M059J (cell line): ENCODE data around the gene PTPRN2. TPM values are rescaled to one million over a fixed set of nuclear protein-coding genes. Genes with fewer than 3 reads are reported as not detected.
"Not testable (repeated sequence)": the region's sequence is repeated elsewhere in the genome, so short reads cannot be mapped to it uniquely, and the experiment has no call there.

Experiments used
- DNase-seq: peaks from one replicate; pipeline ENCODE4 v3.0.0-alpha.2; 2012; ENCODE audit warnings: low read depth
- total RNA-seq: library from RNA; depleted of rRNA; stranded (reverse); fragments of >200 nt; shearing (Covaris generic); gene quantifications from 2 replicates; pipeline ENCODE4 v1.2.3, GENCODE V29; 2014

The PTPRN2 gene
- total RNA-seq, 1 experiment from 2014 or later = 2.3 TPM

DNA sequence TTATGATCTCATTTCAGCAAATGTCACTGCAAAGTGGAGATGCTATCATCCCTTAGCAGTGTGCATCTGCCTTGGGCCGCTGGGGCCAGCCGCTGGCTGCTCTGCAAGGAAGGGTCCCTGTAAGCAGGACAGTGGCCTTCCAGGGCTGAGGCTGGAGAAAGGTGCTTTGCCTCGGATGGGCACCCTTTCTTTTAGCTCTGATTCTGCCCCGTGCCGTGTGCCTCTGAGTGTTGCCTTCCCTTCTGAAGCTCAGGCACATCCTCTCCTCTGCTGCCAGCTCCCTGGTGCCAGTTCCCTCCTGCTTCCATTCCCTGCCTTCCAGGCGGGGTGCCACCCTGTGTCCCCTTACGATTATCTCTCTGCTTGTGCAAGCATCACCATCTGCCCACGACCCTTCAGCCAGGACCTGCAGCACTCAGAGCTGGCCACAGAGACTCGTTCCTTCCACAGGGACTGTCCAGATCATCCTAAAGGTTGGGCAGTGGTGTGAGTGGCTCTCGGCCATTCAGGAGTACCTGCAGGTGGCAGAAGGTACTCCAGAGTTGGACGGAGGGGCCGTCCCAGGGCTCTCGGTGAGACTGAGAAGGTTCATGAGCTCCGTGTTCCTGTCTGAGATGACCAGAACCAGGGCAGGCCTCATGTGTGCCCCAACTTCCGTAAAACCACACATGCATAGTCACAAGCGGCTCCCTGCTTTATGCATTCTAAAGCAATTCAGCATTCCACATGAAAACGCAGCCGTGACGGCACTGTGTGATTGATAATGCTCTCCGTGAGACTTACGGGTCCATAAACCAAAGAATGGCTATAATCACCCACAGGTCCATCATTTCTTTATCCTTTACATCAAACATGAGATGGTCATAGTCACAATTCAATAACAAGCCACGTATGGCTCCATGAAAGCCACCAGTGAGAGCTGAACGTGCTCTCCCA lies 879.4 kb downstream of the PTPRN2 start:
- DNase-seq = no peak

DNA sequence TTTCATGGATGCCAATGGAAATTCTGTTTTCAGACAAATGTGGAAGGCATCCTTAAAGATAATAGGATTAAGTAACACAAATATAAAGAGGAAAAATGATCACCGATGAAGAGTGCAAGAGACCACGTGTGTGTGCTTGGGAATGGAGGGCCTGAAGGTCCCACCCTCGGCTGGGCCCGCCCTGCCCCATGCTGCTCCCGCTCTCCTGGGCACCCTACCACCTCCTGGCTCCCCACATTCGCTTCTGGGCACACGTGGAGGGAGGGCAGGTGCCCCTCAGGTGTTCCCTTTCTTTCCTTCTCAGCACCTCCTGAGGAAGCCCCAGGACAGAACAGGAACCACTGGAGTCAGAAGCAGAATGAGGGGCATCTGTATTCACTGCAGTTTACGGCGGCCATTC lies 883.3 kb downstream of the PTPRN2 start:
- DNase-seq = no peak

DNA sequence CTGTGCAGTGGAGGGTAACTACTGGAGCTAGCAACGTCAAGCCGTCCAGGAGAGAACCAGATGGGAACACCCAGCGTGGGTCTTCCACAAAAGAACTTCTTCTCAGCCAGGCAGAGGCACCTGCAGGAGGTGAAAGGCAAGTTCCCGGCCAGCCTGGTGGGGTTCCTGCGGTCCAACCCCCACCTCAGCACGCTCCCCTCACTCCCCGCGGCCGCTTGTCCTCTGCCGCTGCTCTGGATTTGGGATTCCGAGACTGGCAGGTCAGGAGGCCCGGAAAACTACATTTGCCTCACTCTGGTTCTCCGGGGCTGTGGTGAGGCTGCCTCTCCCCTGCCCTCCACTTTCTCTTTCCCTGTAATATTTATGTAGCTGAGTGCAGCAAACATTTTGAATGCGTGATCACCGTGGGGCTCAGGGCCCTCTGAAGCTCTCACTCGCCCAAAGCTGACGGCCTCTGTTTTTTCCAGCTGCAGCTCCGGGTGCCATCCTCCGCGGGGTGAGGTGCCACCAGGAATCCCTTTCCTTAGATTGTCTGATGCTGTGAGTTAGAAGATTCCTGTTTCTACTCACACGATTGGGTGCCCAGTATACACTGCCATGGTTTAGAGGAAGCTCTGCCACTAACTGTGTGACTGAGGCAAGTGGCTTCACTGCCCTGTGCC lies 884.0 kb downstream of the PTPRN2 start:
- DNase-seq = no peak

- DNase-seq = no peak
These were observed 884.5 kb downstream of the PTPRN2 start for GRCh38 chr7:157703131-157703530.

GRCh38 chr7:157702311-157703023 lies 885.2 kb downstream of the PTPRN2 start:
- DNase-seq = no peak

DNA sequence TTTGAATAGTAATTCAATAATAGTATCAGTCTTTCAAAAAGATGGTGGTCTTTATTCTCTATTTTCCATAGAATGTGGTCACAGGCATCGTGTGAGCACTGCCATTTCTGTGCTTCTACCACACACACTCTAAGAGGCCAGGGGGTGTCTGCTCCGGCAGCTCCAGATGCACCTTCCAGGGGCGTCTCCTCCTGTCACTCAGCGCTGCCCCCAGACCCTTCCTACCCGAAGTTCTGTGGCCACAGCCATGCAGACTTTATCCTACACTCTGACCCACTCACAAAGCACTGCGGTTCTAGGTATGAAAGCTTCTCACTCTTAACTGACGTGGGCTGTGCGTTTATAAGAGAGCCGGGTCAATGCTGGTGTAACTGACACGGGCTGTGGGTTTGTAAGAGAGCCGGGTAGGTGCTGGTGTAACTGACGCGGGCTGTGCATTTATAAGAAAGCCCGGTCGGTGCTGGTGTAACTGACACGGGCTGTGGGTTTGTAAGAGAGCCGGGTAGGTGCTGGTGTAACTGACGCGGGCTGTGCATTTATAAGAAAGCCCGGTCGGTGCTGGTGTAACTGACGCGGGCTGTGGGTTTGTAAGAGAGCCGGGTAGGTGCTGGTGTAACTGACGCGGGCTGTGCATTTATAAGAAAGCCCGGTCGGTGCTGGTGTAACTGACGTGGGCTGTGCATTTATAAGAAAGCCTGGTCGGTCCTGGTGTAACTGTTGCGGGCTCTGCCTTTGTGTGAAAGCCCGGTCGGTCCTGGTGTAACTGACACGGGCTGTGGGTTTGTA lies 886.0 kb downstream of the PTPRN2 start:
- not testable (repeated sequence) for DNase-seq

GRCh38 chr7:157700231-157701005 lies 887.2 kb downstream of the PTPRN2 start:
- DNase-seq = no peak

DNA sequence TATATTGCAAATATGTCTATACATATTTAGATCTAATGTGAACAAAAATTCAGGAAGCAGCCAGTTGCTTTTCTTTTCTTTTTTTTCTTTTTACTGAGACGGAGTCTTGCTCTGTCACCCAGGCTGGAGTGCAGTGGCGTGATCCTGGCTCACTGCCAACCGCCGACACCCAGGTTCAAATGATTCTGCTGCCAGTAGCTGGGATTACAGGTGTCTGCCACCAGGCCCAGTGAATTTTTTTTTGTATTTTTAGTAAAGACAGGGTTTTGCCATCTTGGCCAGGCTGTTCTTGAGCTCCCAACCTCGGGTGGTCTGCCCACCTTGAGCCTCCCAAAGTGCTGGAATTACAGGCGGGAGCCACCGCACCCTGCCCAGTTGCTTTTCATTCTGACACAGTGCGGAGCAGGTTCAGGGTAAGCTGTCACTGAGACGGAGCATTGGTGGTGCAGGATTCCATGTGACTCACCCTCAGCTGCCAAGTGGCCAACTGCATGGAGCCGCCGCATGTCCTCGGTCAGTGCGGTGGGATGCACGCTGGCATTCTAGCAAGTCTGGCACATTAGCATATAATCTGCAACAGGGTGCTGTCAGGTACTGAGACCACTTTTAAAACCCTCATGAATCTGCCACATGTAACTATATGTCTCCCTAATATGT lies 888.1 kb downstream of the PTPRN2 start:
- no peak for DNase-seq

- not testable (repeated sequence) for DNase-seq
These were observed 890.3 kb downstream of the PTPRN2 start for GRCh38 chr7:157697287-157697686.

- not testable (repeated sequence) for DNase-seq
These were observed 892.0 kb downstream of the PTPRN2 start for GRCh38 chr7:157695609-157696008.

- no peak for DNase-seq
These were observed 893.3 kb downstream of the PTPRN2 start for GRCh38 chr7:157694376-157694665.

DNA sequence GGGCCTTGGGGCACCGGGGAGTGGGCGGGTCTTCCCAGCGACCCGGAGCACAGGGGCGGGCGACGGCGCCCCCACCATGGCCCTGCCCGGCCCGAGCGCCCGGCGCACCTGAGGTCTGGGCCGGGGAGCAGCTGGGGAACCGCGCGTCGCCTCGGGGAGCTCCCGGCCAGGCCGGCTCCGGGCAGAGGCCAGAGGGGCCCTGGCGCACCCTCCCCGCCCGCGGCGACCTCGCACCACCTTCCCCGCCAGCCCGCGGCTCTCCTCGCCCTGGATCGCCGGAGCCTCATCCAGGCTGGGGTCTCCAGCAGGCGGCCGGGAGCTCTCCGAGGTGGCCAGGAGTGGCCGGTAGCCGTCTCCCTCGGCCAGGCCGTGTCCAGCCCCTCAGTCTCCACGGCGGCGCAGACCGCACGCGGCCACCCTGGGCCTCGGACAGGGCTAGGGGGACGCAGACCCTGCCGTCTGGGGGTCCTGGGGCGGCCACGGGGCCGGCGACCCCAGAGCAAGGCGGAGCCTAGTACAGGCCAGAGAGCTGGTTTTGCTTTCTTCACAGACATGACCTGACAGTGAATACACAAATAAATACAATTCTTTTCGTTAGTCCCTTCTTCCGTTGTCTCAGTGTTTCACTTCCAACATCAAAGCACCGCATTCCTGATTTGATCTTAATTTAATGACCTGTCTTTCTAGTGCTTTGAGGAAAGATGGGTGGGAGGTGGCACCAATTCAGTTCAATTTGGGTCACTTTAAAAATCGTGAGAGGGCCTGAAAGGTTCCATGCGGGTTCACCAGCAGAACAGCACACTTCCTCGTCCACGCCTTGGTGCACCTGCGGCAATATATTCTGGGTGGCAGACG lies 893.9 kb downstream of the PTPRN2 start:
- DNase-seq = no peak

GRCh38 chr7:157693071-157693520 lies 894.5 kb downstream of the PTPRN2 start:
- DNase-seq = no peak

GRCh38 chr7:157692460-157693011 lies 895.1 kb downstream of the PTPRN2 start:
- no peak for DNase-seq

DNA sequence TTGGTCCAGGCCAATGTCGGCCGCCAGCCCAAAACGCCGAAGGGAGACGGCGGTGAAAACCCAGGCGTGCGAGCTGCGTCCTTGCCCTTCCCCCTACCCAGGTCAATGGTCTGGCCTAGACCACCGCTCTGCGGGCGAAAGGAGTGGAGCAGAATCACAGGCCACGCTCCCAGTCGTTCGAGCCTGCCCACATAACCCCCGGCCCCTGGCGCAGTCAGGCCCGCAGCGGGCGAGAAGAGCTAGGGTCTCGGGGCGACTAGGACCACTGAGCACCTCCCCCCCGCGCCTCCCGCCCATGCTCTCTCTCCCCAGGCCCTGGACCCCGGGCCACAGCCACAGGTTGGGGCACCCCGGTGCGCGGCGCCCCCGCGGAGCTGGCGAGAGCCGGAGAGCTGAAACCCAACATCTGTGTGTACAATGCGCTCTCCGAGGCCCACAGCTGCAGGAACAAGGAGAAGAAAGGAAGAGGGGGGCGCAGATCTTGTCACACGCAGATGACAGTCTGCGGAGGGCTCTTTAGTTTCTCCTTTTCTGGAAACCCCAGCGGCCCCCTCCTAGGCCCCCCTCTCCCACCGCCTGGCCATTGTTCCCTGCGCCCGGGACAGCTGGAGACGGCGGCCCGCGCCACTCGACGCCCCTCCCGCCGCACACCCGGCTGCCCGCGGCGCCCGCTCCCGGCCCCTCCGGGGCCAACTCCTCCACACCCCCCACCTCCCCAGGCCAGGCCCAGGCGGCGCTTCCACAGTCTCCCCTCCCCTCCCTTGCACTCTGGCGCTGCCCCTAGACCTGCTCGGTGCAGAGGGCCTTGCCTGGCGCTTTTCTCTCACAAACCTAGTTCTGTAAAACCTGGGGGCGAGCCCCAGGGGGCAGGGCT lies 895.8 kb downstream of the PTPRN2 start:
- DNase-seq = no peak

GRCh38 chr7:157690833-157691585 lies 896.6 kb downstream of the PTPRN2 start:
- peak; percentile 36 for DNase-seq
